Measurements from ENCODE around the gene CFAP43. TPM values are rescaled to one million over a fixed set of nuclear protein-coding genes. Genes with fewer than 3 reads are reported as not detected.
A peak's percentile ranks its signal among the peaks of the same experiment; 100 is the strongest.

The CFAP43 gene
- total and polyA plus RNA-seq, 5 experiments from 2014 or later = 0.16 to 0.39 TPM; not detected in 3

GRCh38 chr10:104268713-104269645 lies 36.8 kb upstream of the CFAP43 start, which contains the start of gene GSTO2:
GSTO2 (plus strand) TSS chr10:104269184; CDS start chr10:104274916, 5,732 bp downstream.
- H3K9me3 Mint-ChIP-seq = no peaks in the 10 kb centered on the region
- ATAC-seq (peak; percentile 89 to 94), DNase-seq (peak; percentile 93 to 99 (median 98))
- H3K4me1 Mint-ChIP-seq = peaks cover 13 to 51% (median 47%) of the 10 kb centered on the region in 4 donors
- no peaks in the 10 kb centered on the region for H3K27me3 Mint-ChIP-seq
- H3K27ac Mint-ChIP-seq = peak within 1 kb of the TSS; percentile 94 to 99 (median 98)
- POLR2A ChIA-PET = interaction anchor here (0.7 to 1.6 kb wide), 6 partner anchors 10 to 148 kb away, joined by 3 to 16 read pairs (median 7); partner anchors contain the start of genes CFAP58, GSTO1 and SFR1
- peaks cover 5 to 39% (median 11%) of the 10 kb centered on the region in 3 donors for H3K36me3 Mint-ChIP-seq
- peak within 1 kb of the TSS; percentile 89 to 96 (median 94) for H3K4me3 Mint-ChIP-seq

- DNase-seq = no peak
- no peak for ATAC-seq
- Mint-ChIP-seq H3K4me3 (peak overlapping the region; percentile 89 to 96 (median 94)), H3K9me3 (no peaks in the 10 kb centered on the region), H3K27me3 (no peaks in the 10 kb centered on the region), H3K36me3 (peaks cover 5 to 45% (median 11%) of the 10 kb centered on the region in 3 donors), H3K4me1 (peaks cover 13 to 57% (median 52%) of the 10 kb centered on the region in 4 donors), H3K27ac (peak overlapping the region; percentile 94 to 99 (median 98))
- POLR2A ChIA-PET = interaction anchor here (1.0 to 1.6 kb wide), 4 partner anchors 9 to 147 kb away, joined by 3 to 16 read pairs (median 10); partner anchors contain the start of genes GSTO1 and SFR1
Measured at GRCh38 chr10:104268405-104268712, 36.2 kb upstream of the CFAP43 start.

GRCh38 chr10:104267721-104268404 lies 35.7 kb upstream of the CFAP43 start:
- Mint-ChIP-seq H3K9me3 (no peaks in the 10 kb centered on the region), H3K36me3 (peaks cover 5 to 49% (median 11%) of the 10 kb centered on the region in 3 donors), H3K27me3 (no peaks in the 10 kb centered on the region), H3K27ac (peak overlapping the region; percentile 94 to 99 (median 98)), H3K4me1 (peaks cover 13 to 57% (median 52%) of the 10 kb centered on the region in 4 donors), H3K4me3 (peak overlapping the region; percentile 89 to 96 (median 94))
- DNase-seq = no peak
- ATAC-seq = no peak
- POLR2A ChIA-PET = no interaction called here

GRCh38 chr10:104264783-104265182 lies 32.6 kb upstream of the CFAP43 start:
- ATAC-seq (no peak), DNase-seq (no peak)
- POLR2A ChIA-PET = no interaction called here
- Mint-ChIP-seq H3K36me3 (peaks cover 5 to 75% (median 17%) of the 10 kb centered on the region in 3 donors), H3K27ac (peak overlapping the region in 2 of 10 donors; percentile 77 to 79), H3K9me3 (no peaks in the 10 kb centered on the region), H3K4me1 (peaks cover 24 to 85% (median 76%) of the 10 kb centered on the region in 4 donors), H3K4me3 (no peak overlapping the region), H3K27me3 (no peaks in the 10 kb centered on the region)

GRCh38 chr10:104262055-104262454 lies 29.9 kb upstream of the CFAP43 start:
- H3K27me3 Mint-ChIP-seq = no peaks in the 10 kb centered on the region
- DNase-seq = no peak
- H3K4me1 Mint-ChIP-seq = peaks cover 32 to 88% (median 76%) of the 10 kb centered on the region in 4 donors
- POLR2A ChIA-PET = no interaction called here
- ATAC-seq = no peak
- no peaks in the 10 kb centered on the region for H3K9me3 Mint-ChIP-seq
- peak overlapping the region; percentile 17 to 95 (median 70) for H3K27ac Mint-ChIP-seq
- H3K4me3 Mint-ChIP-seq = peak overlapping the region in 1 of 10 donors; percentile 15
- peaks cover 5 to 87% (median 20%) of the 10 kb centered on the region in 3 donors for H3K36me3 Mint-ChIP-seq

GRCh38 chr10:104260775-104261115 lies 28.6 kb upstream of the CFAP43 start:
- Mint-ChIP-seq H3K4me3 (peak overlapping the region in 8 of 10 donors; percentile 1 to 66 (median 24)), H3K27ac (peak overlapping the region; percentile 11 to 95 (median 81)), H3K9me3 (no peaks in the 10 kb centered on the region), H3K27me3 (no peaks in the 10 kb centered on the region), H3K4me1 (peaks cover 35 to 89% (median 76%) of the 10 kb centered on the region in 4 donors), H3K36me3 (peaks cover 0 to 77% (median 16%) of the 10 kb centered on the region in 3 donors)
- DNase-seq (no peak), ATAC-seq (peak in 1 of 2 donors; percentile 47)
- POLR2A ChIA-PET = no interaction called here

- ATAC-seq (no peak), DNase-seq (no peak)
- Mint-ChIP-seq H3K4me1 (peaks cover 35 to 86% (median 75%) of the 10 kb centered on the region in 4 donors), H3K27me3 (no peaks in the 10 kb centered on the region), H3K36me3 (peaks cover 0 to 71% (median 12%) of the 10 kb centered on the region in 3 donors), H3K4me3 (peak overlapping the region in 8 of 10 donors; percentile 1 to 66 (median 24)), H3K9me3 (no peaks in the 10 kb centered on the region), H3K27ac (peak overlapping the region; percentile 58 to 95 (median 84))
- POLR2A ChIA-PET = interaction anchor here (1.1 to 1.8 kb wide), 2 partner anchors 9 to 74 kb away, joined by 3 to 10 read pairs; partner anchors contain the start of gene GSTO2
Measured at GRCh38 chr10:104259999-104260774, 28.0 kb upstream of the CFAP43 start.

- H3K36me3 Mint-ChIP-seq = peaks cover 0 to 68% (median 12%) of the 10 kb centered on the region in 3 donors
- ATAC-seq = no peak
- H3K27ac Mint-ChIP-seq = peak overlapping the region; percentile 30 to 95 (median 73)
Measured at GRCh38 chr10:104259456-104259855, 27.3 kb upstream of the CFAP43 start.

GRCh38 chr10:104258209-104258608 lies 26.0 kb upstream of the CFAP43 start:
- POLR2A ChIA-PET = interaction anchor here (1.8 kb wide), 1 partner anchor 11 kb away, joined by 10 read pairs; the partner anchor contains the start of gene GSTO2
- peaks cover 41 to 81% (median 75%) of the 10 kb centered on the region in 4 donors for H3K4me1 Mint-ChIP-seq
- H3K27me3 Mint-ChIP-seq = no peaks in the 10 kb centered on the region
- peaks cover 0 to 56% (median 12%) of the 10 kb centered on the region in 3 donors for H3K36me3 Mint-ChIP-seq
- DNase-seq = no peak
- H3K4me3 Mint-ChIP-seq = peak overlapping the region in 1 of 10 donors; percentile 54
- no peak for ATAC-seq
- peak overlapping the region in 9 of 10 donors; percentile 26 to 95 (median 81) for H3K27ac Mint-ChIP-seq
- H3K9me3 Mint-ChIP-seq = no peaks in the 10 kb centered on the region

More at GRCh38 chr10:104259456-104259855, 27.3 kb upstream of the CFAP43 start:
- Mint-ChIP-seq H3K27me3 (no peaks in the 10 kb centered on the region), H3K4me1 (peaks cover 35 to 82% (median 72%) of the 10 kb centered on the region in 4 donors), H3K9me3 (no peaks in the 10 kb centered on the region), H3K4me3 (no peak overlapping the region)
- POLR2A ChIA-PET = interaction anchor here (0.7 to 1.8 kb wide), 3 partner anchors 10 to 352 kb away, joined by 3 to 10 read pairs (median 3); partner anchors contain the start of gene GSTO2
- DNase-seq = no peak

- Mint-ChIP-seq H3K4me1 (peaks cover 42 to 79% (median 74%) of the 10 kb centered on the region in 4 donors), H3K9me3 (no peaks in the 10 kb centered on the region), H3K4me3 (peak overlapping the region in 6 of 10 donors; percentile 25 to 99 (median 46)), H3K27me3 (no peaks in the 10 kb centered on the region), H3K36me3 (peaks cover 0 to 48% (median 12%) of the 10 kb centered on the region in 3 donors), H3K27ac (peak overlapping the region in 9 of 10 donors; percentile 5 to 98 (median 90))
- POLR2A ChIA-PET = interaction anchor here (0.7 kb wide), 1 partner anchor 92 kb away, joined by 3 read pairs; no protein-coding TSS in a partner anchor
- DNase-seq (no peak), ATAC-seq (no peak)
Measured at GRCh38 chr10:104257235-104257634, 25.1 kb upstream of the CFAP43 start.

- DNase-seq = peak in 2 of 10 donors; percentile 23 to 32
- Mint-ChIP-seq H3K27ac (peak overlapping the region; percentile 87 to 98 (median 96)), H3K36me3 (peaks cover 0 to 42% (median 12%) of the 10 kb centered on the region in 3 donors), H3K4me1 (peaks cover 41 to 72% (median 68%) of the 10 kb centered on the region in 4 donors), H3K9me3 (no peaks in the 10 kb centered on the region), H3K27me3 (no peaks in the 10 kb centered on the region), H3K4me3 (peak overlapping the region; percentile 91 to 99 (median 96))
- POLR2A ChIA-PET = interaction anchor here (0.7 to 3.0 kb wide), 2 partner anchors 13 to 93 kb away, joined by 3 to 16 read pairs; partner anchors contain the start of gene GSTO2
- ATAC-seq = peak; percentile 34 to 38
Measured at GRCh38 chr10:104256335-104256961, 24.3 kb upstream of the CFAP43 start.

All from naive thymus-derived CD8-positive, alpha-beta T cell (primary cell).